Transverse colon (tissue), 4 donors: ENCODE data around the gene CSNK1D.

Source experiments
- EP300 ChIP-seq: sonication (generic); formaldehyde crosslinking; IDR thresholded peaks from one replicate; pipeline ENCODE4 v1.6.1; 2017; ENCODE audit warnings: antibody characterized with exemption, low read depth
- POLR2A ChIP-seq: fragments of 450-650 bp; IDR thresholded peaks from one replicate; pipeline ENCODE4 v1.6.1; 2016; ENCODE audit warnings: antibody characterized with exemption, mild to moderate bottlenecking, moderate library complexity
- POLR2AphosphoS5 ChIP-seq, 3 donors: sonication (generic); formaldehyde crosslinking; IDR thresholded peaks; one replicate each; pipeline ENCODE4 v1.6.1; 2016; ENCODE audit warnings: antibody characterized with exemption in 3 of 3
- TF ChIP-seq, protein P1 (sequence below), 5 experiments: fragments of 200-600 bp in 3 of 5; fragments of 450-650 bp in 2 of 5; sonication (generic) in 3 of 5; IDR thresholded peaks; 1 replicate in 2 of 5; 2 replicates in 3 of 5; pipeline ENCODE4 v1.5.1; 2016 to 2017; ENCODE audit warnings: antibody characterized with exemption in 5 of 5, inconsistent platforms in 3 of 5, mild to moderate bottlenecking in 2 of 5, moderate library complexity in 1 of 5

DNA sequence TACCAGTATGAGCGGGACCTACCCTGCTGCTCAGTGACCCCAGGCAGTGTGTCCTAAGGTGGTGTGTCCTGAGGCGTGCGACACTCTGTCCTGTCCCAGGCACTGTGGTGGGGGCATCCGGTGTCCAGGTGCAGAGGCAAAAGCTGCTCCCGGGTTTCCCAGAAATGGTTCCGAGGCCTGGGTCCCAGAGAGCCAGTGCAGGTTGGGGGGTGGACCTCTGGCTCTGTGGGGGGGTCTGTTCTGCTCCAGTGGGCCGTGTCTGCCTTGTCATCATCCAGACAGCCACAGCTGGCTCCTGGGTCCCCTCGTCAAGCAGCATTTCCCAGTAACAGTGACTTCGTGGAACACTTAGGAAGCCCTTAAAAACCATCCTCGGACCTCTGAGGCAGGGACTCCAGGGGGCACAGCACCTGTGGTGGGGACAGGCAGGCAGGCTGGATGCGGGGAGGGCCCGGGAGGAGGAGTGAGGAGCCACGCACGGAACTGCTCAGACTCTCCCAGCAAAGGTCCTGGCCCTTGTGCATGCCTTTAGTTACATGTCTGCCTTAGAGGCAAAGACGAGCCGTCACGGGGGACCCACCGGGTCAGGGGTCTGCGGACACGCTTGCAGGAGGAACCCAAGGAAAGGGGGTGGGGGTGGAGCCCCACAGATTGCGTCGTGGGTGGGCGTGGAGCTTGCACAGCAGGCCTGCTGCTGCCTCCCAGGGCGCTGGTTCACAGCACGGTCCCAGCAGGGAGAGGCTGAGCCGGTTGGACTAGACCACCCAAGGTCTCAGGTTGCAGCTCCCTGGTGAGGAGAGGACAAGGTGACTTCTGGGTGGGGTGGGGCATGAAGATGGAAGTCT, 39.1 kb downstream of the CSNK1D start:
- TF ChIP-seq, protein P1, sequence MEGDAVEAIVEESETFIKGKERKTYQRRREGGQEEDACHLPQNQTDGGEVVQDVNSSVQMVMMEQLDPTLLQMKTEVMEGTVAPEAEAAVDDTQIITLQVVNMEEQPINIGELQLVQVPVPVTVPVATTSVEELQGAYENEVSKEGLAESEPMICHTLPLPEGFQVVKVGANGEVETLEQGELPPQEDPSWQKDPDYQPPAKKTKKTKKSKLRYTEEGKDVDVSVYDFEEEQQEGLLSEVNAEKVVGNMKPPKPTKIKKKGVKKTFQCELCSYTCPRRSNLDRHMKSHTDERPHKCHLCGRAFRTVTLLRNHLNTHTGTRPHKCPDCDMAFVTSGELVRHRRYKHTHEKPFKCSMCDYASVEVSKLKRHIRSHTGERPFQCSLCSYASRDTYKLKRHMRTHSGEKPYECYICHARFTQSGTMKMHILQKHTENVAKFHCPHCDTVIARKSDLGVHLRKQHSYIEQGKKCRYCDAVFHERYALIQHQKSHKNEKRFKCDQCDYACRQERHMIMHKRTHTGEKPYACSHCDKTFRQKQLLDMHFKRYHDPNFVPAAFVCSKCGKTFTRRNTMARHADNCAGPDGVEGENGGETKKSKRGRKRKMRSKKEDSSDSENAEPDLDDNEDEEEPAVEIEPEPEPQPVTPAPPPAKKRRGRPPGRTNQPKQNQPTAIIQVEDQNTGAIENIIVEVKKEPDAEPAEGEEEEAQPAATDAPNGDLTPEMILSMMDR (IDR thresholded peaks at IDR 0.05), result no peak
- TF ChIP-seq POLR2AphosphoS5 (IDR thresholded peaks at IDR 0.05) (no peak), POLR2A (no peak), EP300 (no peak)
